LNCaP clone FGC (cell line): ENCODE results near the gene RAB9A.

ENCODE experiments used
- DNase-seq: peaks from one replicate; pipeline ENCODE4 v3.0.0-alpha.2; 2011; ENCODE audit warnings: low read depth
- H3K4me3 ChIP-seq: 2 replicates; pipeline ENCODE4 v1.5.1; 2011; ENCODE audit warnings: mild to moderate bottlenecking, low read depth, low read length, control low read depth
- CTCF ChIP-seq: IDR thresholded peaks from 2 replicates; pipeline ENCODE4 v1.5.1; 2012; ENCODE audit warnings: mild to moderate bottlenecking; ENCODE audit not compliant: control insufficient read depth, insufficient read depth; ENCODE audit errors: extremely low read depth

Gene RAB9A

GRCh38 chrX:13711141-13711540 lies 22.2 kb downstream of the RAB9A start:
- TF ChIP-seq CTCF, result no peak
- no peak for DNase-seq
- H3K4me3 ChIP-seq, result no peak overlapping the region

- H3K4me3 ChIP-seq, result no peak overlapping the region
- TF ChIP-seq CTCF, result no peak
- no peak for DNase-seq
Observed at GRCh38 chrX:13716455-13716854, 27.5 kb downstream of the RAB9A start.

GRCh38 chrX:13716905-13717304 lies 28.0 kb downstream of the RAB9A start:
- no peak for DNase-seq
- H3K4me3 ChIP-seq, result no peak overlapping the region
- no peak for TF ChIP-seq CTCF

GRCh38 chrX:13717700-13718472 lies 29.0 kb downstream of the RAB9A start:
- TF ChIP-seq CTCF, result no peak
- DNase-seq, result no peak
- H3K4me3 ChIP-seq, result no peak overlapping the region

GRCh38 chrX:13719192-13719856 lies 30.4 kb downstream of the RAB9A start:
- no peak for TF ChIP-seq CTCF
- no peak overlapping the region for H3K4me3 ChIP-seq
- DNase-seq, result no peak

- TF ChIP-seq CTCF, result no peak
- DNase-seq, result no peak
- no peak overlapping the region for H3K4me3 ChIP-seq
Observed at GRCh38 chrX:13721371-13721770, 32.4 kb downstream of the RAB9A start.
